Pulmonary artery endothelial cell (primary cell): ENCODE measurements around the gene KLF7. TPM values are rescaled to one million over a fixed set of nuclear protein-coding genes. Genes with fewer than 3 reads are reported as not detected.
A peak's percentile ranks its signal among the peaks of the same experiment; 100 is the strongest.

ENCODE experiments used
- DNase-seq: peaks from one replicate; pipeline ENCODE4 v3.0.0-alpha.2; 2011; ENCODE audit warnings: low read depth, low spot score
- total RNA-seq: library from RNA; depleted of rRNA; stranded (reverse); fragments of >200 nt; gene quantifications from 2 replicates; pipeline ENCODE4 v1.2.3, GENCODE V29; 2014

Gene KLF7
- total RNA-seq, 1 donor from 2014 or later: 14.0 TPM

DNA sequence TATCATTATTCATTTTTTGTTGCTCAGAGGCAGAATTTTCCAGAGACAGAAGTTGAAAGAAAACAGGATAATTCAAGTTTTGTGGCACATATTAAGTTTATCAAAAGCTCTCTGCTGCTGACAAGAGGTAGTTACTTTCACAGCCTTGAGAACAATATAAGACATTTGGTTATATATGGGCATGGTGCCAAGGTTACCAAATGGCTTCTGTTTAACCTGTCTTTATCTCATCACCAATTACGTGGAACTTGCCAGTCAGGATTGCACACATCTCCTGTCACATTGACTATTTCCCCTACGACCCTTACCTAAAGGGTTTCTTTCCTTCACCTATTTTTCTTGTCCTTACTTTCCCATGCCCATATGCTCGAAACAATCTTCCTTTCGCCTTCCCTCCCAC, 35.9 kb downstream of the KLF7 start:
- DNase-seq: no peak

DNA sequence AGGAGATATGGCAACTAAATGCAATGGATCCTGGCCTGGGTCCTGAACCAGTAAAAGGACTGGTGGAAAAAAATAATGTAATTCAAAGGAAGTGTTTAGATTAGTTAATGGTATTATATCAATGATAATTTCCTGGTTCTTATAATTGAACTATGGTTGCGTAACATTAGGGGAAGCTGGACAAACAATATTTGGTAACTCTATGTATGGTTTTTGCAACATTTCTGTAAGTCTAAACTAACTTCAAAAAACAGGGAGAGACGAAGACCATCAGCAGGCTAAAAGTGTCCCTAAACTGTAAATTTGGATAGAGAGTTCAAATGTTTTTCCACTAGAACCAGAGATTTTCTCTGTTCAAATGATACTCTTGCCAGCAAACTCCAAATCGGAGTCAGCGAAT, 36.9 kb downstream of the KLF7 start:
- no peak for DNase-seq

DNA sequence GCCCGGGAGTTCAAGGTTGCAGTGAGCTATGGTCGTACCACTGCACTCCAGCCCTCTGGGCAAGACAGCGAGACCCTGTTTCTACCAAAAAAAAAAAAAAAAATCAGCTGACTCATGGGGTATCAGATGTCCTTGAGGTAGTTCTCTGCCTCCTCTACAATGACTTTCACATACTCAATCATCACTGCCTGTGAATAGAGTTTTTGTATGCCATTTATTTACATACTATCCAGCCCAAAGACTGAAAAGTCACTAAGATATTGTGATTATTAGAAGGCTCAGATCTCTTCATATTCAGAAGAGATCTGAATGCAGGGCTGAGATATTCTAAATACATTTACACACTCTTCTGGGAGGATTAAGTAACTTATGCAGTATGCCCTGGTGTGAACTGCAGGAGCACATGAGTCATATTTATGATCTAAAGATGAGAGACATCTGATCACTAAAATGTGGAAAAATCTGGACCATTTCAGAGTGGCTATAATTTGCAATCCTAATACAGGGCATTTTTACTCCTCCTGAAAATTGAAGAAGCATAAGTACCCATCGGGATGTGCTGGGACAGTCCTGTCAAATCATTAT, 38.9 kb downstream of the KLF7 start:
- DNase-seq: no peak

DNA sequence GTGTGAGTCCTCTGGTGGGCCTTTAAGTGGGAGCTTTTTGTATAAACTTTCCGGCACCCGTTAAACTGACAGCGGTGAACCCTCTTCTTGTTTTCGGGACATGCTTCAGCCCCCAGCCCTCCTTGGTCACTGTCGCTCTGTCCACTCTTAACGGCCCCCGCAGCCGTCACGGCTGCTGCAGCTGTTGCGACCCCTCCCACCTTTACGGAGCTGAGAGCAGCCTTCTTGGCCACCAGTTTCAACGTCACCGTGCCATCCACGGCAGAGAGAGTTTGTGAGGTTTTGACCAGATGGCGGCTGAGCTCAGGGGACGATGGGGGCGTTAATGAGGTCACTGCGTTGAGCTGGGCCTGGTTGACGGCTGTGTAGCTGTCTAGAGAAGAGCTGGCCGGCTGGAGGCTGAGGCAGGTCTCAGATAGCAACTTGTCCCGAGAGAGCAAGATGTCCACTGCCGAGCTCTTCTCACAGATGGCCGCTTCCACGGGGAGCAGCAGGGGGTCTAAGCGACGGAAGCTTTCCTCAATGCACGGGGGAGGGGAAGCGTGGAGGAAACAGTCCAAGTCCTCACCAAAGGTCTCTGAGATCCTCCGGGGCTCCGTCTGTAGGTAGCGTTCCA, 41.9 kb downstream of the KLF7 start:
- no peak for DNase-seq

DNA sequence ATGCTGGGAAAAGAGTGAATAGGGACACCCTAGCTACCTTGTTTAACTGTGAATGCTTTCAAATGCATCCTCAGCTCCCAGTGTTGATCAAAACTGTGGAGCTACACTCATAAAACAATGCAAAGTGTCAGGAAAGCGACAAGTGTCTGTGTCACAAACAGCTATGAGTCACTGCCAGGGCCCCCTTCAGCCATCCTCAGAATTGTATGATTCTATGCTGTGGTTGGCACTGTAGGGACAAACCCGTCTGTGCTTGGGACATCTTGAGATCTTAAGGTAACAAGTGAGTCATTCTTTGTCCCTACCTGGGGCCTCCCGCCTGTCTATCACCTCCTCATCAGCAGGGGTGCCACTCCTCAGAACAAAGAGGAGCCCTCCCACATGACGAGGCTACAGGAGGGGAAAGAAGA, 42.4 kb downstream of the KLF7 start:
- no peak for DNase-seq

DNA sequence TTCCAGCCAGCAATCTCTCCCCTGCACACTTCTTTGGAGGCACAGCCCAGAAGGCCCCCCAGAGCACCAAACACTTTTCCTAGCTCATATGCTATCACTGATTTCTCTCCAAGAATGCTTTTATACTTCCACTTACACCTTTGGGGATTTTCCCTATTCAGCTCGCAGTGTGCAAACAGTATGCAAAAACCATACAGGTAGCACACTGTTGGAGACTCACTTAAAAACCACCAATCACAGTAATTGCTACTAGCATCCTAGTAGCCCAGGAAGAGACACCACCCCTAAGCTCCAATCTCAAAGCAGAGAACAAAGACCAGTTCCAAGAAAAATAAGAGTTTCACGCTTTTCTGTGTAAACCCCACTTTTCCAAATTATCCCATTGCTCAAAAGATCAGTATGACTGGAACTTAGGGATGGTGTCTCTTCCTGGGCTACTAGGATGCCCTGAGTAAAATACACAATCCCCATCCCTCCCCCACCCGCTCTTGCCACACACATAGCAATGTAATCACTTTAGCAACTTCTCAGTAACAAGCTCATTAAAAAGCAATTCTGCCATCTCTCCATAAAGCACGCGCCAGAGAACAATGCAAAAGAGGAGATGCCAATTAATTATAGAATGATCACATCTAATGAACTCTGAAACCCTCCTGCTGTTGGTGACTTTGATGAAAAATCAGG, 43.0 kb downstream of the KLF7 start:
- DNase-seq: no peak

DNA sequence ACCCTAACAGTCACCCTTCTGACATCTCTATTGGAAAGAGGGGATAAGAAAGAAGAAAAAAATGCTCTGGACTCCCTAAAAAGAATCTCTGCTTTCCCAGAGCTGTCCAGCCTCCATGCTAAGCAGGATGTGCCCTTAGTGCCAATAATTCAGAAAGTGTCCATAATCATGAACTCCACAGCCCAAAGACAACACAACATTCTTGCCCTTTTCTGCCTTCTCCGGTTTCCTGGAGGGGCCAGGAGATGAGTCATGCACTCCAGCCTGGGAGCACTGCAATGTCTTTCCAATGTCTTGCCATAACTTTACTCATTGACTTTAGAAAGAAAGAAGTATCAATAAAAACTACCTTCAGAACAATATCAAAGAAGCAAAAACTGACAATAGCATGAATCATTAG, 44.0 kb downstream of the KLF7 start:
- DNase-seq: peak; percentile 41

DNA sequence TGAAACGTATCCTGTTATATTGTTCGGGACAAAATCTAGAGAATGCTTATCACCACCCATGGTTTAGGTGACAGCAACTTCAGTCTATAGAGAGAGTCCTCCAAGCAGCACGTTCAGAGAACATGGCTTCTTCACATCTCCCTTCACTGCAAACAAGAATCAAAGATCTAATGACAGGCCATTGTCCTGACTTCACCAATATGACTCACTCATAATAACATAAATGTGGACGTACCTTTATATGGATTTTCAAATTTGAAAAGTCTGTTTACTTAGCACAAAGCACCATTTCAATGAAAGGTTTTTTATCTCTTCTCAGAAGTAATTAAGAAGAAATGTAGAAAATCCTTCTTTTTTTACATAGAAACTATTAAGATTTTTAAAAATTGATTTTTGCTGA, 46.7 kb downstream of the KLF7 start:
- DNase-seq: no peak

DNA sequence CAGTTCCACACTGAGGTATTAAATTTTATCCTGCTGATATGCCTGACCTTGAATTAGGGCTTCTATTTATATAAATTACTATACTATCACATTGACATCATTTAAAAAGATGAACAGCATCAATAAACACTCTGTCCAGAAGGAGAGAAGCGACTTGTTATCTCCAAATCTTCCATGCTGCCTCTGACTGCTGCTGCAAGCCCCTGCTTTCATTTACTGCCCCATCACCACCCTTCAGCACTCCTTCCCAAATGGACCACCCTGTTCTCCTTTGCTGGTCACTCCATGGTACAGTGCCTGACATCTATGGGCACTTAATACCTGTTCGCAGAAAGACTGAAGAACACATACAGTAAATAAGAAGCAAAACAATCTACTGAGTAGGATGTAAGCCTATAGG, 48.1 kb downstream of the KLF7 start:
- no peak for DNase-seq

DNA sequence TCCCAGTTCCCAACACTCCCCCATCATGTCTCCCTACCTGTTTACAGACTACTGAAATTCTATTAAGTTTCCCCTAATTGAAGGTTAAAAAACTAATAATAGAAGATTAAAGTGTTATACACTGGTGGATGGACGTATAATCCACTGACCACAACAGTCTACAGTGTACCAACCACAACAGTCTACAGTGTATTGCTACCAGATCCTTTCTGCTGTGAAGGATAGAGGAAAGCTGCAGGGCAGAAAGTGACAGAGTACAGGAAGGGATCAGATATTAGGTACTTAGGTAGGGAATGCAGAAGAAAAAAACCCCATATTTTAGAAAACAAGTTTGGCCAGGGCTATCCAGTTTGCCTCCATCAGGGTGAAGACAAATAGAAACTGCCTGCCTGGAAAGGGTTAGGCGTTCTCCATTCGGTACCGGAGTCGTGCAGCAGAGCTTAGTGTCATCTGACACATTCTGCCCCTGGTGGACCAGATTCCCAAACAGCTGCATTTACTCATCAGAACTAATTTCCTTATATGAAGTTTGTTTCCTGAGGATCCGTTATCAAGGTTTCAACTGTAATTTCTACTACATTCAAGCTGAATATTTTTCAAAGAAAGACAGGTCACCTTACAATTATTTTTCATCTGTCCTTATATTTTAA, 49.9 kb downstream of the KLF7 start:
- no peak for DNase-seq

DNA sequence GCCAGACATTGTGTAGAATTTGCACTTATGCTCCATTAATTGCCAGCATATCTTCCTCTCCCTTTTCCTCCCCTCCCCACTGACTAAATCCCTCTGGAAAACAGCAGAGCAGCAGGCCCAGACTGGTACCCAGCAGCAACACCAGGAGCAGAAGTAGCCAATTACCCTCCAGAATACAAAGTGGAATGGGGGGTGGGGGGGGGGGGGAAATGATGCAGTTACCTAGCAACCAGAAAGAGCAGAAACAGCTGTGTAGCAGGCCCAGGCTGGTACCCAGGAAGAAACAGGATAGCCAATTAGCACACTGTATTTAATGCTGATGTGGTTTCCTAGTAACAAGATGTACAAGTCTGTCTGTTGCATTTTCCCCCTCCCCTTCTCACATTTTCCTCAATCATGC, 52.3 kb downstream of the KLF7 start:
- no peak for DNase-seq

DNA sequence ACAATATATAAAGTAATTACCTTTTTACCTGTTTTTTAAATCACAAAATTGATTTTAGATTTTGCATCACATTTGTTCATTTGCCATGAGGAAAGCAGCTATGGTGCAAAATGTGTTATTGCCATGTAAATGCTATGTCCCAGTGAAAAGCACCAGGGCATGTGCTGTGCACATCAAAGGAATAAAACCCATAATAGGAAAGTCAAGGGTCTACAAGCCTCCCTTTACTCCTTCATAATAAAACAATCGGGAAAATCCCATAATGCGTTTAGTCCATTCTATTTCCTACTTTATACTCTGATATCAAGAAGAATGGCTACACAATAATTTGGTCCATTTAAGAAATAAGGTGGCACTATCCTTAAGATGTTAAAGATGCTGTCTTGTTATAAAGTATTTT, 53.0 kb downstream of the KLF7 start:
- no peak for DNase-seq

DNA sequence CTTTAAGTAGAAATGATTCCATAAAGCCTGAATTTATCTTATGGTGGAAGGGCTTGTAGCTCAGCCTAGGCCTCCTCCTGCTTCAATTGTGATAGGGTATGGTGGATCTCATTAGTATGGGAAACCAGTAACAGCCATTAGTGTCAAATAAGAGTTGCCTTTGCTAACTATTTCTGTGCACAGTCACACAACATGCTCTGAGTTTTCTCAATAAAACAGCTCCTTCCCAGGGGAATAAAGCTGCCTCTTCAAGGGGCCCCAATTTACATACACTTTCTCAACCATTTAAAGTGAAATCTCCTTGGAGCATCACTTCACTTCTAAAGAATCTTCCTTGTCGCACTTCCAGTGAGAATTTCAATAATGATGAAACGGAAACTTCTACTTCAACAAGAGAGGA, 53.4 kb downstream of the KLF7 start:
- no peak for DNase-seq

DNA sequence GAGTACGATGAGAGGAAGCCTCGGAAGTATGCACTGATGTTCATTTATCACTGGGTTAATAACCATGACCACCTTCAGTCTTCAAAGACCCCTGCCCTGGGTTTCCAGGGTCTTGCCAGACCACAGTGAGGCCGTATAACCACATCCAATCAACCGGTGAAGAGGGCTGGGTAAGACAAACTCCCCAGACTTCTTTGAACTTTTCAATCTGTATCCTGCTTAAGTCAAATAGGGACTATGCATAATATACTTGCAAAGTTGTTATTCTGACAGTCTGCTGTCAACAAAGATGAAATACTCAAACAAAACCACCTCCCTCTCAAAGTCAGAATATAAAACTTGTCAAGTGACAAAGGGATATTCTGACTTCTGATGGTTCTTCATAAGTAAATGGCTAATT, 54.0 kb downstream of the KLF7 start:
- DNase-seq: no peak

DNA sequence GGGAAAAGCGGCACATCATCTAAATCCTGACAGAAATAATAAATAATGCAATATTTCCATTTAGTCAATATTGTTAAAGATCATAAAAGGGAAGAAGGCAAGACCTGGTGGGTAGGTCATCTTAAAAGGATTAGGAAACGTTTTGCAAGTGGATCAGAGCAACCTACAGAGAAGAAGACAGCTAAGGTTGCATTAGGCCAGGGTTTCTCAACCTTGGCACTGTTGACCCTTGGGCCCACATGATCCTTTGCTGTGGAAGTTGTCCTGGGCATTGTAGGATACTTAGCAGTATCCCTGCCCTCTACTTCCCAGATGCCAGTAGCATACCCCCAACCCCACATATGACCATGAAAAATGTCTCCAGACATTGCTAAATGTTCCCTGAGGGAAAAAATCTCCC, 55.0 kb downstream of the KLF7 start:
- no peak for DNase-seq

DNA sequence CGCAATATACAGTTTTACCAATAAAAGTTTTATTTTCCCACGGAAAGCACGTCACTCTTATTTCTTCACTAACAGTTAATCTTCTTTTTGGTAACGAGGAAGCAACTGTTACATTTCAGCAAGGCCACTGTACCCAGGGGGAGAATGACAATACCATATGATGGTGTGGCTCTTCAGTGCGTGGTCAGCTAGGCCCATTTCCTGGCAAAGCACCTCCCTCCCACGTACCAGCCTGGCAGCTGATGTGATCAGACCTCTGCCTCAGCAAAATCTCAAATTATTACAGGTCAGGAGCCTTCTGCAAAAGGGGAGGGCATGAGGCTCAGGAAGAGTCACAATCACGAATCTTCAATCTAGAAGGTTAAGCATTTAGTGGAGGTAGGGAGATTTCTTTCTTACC, 55.4 kb downstream of the KLF7 start:
- no peak for DNase-seq

DNA sequence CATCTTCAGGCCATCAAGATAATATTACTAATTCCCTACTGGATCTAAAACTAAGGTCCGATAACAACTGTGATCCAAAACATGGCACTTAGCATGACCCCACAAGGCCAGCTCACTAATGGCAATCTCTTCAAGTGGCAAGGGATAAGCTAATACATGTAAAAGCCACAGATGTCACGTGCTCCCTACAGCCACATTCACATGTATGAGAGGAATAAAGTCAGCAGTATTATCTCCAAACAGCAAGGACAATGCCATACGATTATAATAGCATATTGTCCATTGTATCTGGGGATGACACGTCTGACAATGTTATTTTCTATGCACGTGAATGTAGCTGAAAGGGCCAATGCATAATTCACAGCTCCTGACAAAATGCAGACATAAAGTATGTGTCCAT, 56.0 kb downstream of the KLF7 start:
- no peak for DNase-seq

DNA sequence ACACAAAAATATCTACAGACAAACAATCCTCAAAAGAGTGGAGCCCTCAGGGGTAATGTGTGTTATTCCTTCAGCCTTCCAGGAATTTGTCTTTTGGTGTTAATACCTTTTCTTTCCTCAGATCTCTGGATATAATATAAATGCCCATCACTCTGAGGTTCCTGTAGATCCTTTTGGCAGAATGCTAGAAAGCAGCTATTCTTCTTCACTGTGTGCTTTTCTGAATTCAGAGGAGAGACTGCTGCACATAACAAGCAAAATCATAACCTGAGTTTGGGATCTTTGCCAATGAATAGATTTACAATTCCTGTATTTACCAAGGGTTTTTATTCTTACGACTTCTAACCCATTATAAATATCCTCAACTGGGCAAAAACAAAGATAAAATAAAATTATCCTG, 57.3 kb downstream of the KLF7 start:
- no peak for DNase-seq

DNA sequence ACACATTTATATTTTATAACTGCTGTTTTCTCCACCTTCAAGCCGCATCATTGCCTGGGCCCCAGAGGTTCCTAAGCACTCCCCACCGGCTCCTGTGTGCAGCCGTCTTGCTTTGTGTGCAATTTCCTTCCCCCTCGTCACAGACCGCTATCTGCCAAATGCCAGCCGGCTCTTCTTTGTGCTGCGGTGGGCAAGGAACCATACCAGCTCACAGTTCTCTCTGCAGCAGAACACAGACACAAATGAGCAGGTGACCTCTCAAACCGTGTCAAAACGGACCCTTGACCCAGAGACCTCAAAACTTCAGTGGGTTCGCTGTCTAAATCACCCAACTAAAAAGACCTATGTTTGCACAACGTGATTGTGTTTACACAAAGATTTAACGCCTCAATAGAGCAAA, 58.2 kb downstream of the KLF7 start:
- no peak for DNase-seq

DNA sequence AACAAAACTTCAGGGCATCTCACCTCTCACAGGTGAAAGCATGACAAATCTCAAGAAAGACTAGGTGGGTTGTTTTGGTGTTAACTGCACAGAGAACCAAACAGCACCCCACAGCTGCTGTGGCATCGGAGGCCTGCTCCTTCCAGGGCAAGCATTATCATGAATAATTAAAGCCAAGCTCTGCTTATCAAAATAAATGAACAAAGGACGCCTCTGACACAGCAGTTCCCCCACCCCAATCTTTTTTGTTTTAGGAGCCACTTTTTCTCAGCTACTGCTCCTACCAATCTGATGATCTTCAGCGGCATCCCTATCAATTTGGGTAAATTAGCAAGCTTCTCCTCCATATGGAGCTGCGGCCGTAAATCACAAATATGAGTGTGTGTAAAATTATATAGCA, 58.6 kb downstream of the KLF7 start:
- no peak for DNase-seq

DNA sequence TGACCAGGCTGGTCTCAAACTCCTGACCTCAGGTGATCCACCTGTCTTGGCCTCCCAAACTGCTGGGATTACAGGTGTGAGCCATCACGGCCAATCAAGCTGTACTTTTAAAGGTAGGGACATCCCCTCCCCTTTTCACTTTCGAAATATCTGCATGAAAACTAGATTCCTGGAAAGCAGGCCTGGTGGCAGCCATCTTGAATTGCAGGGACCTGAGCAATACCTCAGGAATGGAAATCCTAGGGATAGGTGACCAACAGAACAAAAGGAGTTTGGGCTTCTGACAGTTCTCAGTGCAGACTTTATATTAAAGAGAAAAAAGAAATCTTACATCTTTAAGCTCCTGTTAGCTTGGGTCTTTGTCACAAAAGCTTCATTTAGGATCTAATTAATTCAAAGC, 62.6 kb downstream of the KLF7 start:
- DNase-seq: no peak

DNA sequence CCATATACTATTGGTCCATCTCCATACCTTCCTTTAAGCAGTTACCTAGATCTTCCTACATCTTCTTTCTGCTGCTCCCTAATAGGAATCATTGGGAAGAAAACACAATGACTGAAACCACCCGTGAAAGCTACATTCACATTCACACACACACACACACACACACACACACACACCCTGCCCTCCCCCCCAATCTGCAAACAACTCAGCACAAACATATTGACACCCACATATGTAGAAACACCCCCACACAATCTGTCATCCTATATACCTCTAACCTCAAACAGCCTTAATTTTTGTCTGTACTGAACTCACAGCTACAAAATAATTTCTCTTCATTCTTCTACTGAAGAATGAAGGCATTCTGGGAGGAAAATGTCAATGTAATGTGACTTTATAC, 63.8 kb downstream of the KLF7 start:
- DNase-seq: no peak

DNA sequence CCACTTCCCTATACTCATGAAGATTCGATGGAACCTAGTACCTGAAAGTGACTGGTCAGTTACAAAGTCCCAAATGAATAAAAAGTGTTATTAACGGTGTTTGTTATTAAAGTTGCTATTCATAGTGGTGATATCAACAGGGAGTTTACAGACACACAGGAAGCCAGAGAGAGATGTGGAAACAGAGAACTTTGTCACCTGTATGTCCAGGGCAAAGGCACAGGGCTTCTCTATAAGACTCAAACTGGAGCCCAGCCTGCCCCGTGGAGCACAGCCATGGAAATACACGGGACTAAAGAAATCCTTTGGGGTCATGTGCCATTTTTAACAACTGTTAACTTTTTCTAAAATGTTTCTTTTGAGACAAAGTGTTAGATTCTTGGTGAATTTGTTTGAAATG, 68.5 kb downstream of the KLF7 start:
- no peak for DNase-seq
